Globus pallidus (tissue), 1 donor: Measurements from ENCODE around the gene COL8A1.
A peak's percentile ranks its signal among the peaks of the same experiment; 100 is the strongest.

ENCODE experiments used
- DNase-seq: peaks from one replicate; pipeline ENCODE4 v3.0.0-alpha.2; 2015; ENCODE audit warnings: low spot score

The COL8A1 gene

DNA sequence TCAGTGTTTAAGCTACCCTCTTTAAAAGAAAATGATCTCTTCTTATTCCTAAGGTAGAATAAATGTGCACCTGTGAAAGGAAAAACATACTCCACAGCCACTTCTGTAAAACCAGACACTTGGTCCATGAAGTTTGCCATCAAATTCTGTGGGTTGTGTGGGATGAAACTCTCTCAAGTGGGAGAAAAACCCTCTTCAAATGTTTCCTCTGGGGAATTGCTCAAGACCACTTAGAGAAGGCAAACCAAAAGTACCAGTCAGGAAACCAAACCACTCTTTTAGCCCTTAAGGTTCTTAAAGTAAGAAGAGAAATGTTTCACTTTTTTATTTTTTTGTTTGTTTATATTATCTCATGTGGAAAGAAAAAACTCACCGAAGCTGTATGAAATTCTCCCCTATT, 1.2 kb downstream of the COL8A1 start:
- DNase-seq, result no peak

DNA sequence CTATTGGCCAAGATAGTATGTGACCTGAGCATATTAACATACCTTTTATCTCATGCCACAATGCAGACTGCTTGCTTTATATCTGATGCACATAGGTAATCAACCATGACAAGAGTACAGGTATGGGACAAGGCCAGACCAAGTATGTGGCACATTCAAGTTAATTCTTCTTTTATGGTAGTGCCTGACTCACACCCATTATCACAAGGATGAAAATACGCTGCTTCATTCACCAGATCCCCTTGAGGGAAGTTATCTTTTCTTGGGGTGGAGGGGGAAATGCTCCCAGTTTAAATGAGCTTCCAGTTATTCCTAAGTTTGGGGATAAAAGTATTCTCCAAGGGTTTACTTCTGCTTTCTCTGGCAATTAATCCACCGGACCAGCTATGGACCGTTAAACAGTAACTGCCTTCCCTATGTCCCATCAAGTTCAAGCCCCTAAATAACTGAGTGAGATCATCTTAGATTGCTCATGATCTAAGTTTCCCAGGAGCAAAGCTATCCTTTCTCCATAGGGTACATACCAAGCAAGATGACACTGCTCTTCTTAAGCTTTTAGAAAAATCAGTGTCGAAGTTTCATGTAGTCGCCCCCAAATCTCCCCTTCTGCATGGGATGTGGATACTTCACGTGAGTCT, 1.9 kb downstream of the COL8A1 start:
- DNase-seq, result no peak

DNA sequence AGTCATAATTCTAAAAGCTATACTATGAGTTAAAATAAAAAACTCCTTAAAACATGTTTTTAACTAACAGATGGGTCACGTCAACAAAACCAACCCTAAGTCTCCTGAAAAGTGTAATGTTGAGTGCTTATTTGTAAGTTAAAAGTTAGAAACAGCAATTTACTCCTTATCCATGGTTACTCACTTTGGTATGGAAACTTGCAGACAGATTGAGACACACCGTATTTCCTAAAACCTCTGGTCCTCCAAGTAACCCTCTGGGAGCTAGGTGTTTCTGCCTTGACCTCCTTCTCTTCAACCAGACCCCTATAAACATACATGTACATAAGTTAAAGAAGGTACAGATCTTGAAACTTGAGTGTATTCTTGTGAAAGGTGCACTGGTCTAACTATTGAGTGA, 3.1 kb downstream of the COL8A1 start:
- no peak for DNase-seq

DNA sequence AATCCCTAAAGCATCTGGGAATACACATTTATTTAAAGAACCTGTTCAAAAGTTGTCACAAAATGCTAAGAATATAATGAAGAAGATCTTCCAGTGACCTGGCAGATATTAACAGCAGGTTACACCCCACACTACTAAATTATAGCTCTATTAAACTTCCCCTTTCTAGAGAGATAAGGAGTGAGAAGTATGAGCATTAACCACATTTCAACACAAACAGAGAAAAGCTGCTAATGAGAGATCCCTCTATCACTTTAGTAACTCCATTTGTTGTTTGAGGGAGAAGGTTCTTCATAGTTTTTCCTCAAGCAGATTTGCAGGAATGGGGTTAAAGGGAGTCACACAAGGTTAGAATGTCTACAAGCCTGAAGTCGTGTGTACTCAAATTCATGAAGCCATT, 3.6 kb downstream of the COL8A1 start:
- no peak for DNase-seq

DNA sequence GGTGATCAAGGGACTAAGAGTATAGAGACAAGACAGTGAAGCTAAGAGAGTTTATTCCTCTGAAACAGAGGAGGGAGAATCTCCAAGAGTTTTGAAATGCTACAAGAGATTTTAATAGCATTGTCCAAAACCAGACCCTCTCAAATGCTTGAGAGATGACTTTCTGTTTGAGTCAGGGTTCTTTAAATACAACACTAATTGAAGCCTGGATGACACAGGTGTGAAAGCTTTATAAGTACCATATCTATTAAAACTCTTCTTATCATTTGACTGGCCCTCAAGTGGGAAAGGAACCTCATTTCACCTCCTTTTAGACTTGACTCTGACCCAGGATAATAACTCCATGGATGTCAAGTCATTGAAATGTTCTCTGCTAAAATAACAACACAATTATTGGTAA, 5.6 kb downstream of the COL8A1 start:
- DNase-seq, result no peak

DNA sequence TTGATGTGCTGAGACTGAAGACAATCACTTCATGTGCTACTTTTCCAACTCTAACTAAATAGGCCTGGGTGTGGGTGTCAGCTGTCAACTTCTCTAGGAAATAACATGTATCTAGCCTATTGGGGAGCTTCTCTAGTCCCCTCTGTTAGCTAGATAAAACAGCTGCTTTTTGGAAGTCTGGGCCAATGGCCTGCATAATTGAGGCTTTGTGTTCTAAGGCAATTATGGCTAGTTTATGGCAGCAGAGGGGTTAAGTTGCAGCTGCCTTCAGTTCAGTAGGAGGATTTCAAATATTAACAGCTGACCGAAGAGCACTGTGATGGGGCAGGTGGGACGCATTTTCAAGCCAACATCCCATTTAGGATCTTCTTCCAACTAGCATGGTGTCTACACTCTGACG, 6.4 kb downstream of the COL8A1 start:
- no peak for DNase-seq

DNA sequence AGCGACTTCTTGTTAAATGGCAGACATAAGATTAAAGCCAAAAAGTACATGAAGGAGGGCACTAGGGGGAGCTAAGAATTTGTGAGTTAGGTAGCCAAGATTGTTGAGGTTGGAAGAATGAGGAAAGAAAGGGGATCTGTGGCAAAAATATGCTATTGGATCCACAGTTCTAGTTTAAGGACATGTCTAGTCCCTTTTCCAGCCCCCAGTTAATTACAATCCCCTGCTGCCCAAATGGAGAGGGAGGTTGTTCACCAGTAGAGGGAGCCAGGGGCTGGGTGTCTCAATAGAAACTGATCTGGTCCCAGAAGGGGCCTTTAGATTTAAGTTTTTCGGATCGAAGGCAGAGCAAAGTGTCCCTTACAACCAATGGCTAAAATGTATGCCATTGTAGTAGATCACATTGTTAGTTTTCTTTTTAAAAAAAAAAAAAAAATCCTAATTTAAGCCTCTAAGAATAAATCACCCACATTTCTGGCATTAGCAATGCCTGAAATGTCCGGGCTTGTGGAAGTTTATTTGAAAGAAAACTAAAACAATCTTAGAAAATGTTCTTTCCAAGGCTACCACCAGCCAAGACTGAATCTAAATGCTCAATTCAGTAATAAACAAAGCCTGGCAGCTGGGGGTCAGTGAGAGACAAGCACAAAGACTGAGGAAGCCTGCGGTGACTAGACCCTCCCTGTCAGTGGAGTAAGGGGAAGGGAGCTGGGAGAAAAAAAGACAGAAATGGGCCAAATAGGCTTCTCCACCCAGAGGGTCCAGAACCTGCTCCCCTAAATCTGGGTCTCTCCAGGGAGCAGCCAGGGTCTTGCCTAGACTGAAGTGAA, 7.1 kb downstream of the COL8A1 start:
- peak; percentile 20 for DNase-seq

DNA sequence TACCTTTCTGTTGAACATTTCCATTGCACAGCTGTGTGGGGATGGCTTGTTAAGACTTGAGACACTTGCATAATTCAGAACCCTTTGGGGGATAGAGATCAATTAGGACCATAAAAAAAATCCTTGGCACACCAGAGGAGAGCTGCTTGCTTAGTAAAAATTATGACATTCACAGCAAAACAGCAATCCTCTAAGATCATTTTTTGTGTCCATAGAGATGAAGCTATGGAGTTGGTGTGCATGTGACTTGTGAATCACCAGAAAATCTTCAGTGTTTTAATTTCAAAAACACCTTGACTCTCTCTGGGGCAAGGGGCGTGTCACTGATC, 7.7 kb downstream of the COL8A1 start:
- no peak for DNase-seq

DNA sequence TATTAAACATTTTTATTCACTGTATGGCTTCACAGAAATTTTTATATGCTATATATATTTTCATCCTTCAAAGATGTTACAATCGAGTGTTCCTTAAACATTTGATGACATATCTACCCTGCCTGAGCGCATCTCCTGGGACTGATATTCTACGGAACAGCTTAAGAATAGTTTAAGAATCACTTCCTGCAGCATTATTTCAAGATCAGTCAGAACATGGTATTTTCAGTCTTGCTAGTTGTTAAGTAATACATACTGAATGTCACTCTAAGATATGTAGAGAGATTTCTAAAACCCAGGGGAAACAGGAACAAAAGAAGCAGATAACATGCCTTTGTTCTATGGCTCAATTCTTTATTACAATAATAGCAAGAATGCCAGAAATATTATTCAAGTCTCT, 8.7 kb downstream of the COL8A1 start:
- no peak for DNase-seq

DNA sequence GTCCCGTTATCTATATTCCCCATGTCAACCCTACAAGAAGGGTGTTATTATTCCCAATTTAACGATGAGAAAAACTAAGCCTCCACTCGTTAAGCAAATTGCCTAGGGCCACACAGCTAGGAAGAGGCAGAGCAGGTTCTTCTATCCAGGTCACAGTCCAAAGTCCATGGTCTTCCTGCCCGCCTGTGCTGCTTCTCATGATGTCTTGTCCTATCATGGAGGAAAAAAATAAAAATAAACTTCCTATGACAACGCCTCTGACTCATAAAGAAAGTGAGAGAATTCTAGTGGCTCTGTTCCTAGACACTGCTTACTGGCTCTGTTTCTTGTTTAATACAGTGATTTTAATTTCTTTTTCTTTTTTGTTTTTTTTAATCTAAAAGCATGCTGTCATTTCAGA, 9.7 kb downstream of the COL8A1 start:
- DNase-seq, result no peak

DNA sequence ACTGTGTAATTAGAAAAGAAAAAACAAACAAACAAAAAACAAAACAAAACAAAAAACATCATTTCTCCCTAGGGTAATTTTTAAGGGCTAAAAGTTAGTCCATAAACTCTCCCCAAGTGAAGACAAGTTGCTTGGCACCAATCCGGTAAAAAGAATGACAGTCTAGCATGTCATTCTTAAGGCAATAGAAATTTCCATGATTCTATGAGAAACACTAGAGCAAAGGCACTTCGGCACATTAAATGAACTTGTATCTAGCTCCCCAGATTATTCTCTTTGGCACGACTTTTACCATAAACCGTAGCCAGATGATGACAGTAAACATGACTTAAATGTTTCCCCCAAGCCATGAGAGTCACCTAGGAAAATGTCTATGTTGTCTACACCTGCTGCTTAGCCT, 10.1 kb downstream of the COL8A1 start:
- no peak for DNase-seq

DNA sequence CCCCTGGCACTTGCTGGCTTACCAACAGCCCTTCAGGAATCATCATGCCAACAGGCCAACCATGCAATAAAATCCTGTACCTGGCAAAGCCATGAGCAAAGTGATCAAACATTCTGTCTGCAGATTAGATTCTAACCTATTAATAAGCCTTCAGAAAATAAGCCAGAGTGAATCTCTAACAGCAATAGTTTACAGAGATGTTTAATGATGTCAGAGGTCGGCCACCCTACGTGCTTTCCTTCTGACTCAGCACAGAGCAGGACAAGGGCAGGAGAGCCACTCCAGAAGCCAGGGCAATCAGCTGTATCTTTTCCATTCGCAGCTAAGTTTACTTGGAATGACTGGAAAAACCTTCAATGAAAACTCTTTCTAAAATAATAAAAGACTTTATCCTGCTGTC, 13.1 kb downstream of the COL8A1 start:
- no peak for DNase-seq

DNA sequence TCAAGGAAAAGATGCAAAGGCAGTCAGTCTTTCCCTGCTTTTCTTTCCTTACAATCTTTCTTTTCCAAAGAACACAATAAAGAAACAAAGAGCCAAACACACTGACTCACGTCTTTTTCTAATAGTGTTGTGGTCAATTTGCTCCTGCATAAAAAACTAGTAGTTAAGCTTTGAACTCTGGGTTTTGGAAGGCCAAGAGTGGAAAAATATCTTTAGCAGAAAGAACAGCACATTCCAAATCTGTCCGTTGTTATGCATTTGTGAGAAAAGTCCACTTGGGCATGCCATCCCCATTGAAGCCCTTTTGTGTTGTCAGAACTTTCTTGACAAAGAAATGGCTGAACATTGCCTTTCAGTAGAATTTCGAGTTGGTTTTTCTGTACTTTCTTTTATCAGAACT, 18.2 kb downstream of the COL8A1 start:
- DNase-seq, result no peak

DNA sequence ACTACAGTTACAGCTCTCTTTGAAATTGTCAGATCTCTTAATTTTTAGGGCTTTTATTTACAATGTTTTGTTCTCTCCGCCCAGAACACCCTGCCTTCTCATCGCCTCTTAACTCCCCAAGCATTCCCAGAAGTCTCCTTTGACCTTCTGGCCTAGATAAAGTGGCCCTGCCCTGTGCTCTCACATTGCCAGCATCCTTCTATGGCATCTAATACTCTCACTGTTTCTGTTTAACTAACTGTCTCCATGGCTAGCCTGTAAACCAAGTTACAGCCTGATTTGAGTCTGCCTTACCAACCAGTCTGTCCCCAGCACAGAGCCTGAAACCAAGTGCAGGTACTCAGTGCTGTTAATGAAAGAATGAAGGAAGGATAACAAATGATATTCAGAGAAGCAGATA, 19.9 kb downstream of the COL8A1 start:
- no peak for DNase-seq

DNA sequence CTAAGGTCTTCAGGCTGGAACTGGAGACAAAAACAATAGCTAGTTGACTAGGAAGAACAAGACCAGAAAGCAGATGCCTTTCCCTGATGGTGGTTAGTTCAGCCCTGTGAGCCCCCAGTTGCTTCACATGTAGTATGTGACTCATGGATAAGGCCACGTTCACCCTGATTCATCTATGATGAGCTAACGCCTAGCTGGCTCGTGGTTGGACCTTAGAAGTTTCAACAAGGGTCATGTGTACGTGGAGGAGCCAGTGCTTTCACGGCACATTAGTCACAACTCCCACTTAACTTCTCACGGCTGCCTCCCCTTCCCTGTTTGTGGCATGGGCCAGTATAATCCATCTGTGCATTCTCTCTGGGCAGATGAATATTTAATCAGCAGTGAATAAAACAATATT, 20.6 kb downstream of the COL8A1 start:
- no peak for DNase-seq

DNA sequence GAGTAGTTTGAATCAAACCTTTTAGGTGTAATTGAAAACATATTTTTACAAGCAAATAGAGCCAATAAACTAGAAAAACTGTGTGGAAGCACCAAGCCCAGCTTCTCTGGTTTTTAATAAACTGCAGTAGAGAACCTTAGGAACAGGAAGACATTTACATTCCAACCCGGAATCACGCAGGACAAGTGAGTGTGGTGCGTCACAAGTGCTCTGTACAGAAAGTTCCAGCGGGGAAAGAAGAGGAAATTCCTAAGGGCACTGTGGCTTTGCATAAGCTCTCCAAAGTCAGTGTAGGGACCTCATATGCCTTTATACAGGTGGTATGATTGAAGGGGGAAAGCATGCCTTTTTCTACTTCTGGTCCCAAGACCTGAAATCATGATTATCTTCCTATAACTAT, 21.6 kb downstream of the COL8A1 start:
- no peak for DNase-seq

DNA sequence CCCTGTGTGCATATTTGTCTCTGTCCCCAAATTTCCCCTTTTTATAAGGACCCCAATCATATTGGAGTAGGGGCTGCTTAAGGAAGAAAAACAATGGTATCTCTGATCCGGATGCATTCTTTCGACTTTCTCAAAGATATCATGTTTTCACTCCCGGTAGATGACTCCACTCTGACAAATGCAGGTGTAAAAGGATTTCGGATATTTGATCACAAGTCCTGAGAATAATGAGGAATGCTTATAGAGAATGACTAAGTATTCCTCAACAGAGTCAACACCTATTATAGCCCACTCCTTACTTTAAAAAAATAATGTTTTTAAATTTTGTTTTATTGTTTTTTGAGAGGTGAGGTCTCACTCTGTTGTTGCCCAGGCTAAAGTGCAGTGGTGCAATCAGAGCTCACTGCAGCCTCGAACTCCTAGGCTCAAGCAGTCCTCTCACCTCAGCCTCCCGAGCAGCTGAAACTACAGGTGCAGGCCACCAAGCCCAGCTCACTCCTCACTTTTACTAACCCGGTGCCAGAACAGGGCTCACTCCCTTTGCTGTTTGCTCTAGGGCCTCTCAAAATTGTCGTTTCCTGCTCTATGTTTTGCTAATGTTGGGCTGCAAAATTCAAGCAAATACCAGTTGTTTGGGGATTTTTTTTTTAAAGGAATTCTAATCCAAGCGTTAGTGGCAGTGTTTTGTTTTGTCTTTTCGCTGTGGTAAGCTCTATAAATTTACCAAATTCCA, 24.6 kb downstream of the COL8A1 start:
- no peak for DNase-seq

DNA sequence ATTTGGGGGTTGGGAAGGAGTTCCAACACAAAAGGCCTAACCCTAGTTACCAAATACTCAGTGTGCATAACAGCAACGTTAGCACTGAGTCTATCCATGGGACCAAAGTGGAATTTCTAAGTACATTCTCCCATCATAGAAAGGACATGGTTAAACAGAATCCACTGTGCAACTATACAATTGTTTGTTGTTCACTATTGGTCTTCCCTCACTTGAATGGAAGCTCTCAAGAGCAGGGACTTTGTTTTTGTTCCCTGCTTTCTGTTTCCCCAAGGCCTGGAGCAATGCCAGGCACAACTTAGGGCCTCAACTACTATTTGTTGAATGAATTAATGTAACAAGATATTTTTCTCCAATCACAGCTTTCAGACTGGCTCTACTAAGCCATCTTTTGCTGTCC, 25.6 kb downstream of the COL8A1 start:
- DNase-seq, result no peak

DNA sequence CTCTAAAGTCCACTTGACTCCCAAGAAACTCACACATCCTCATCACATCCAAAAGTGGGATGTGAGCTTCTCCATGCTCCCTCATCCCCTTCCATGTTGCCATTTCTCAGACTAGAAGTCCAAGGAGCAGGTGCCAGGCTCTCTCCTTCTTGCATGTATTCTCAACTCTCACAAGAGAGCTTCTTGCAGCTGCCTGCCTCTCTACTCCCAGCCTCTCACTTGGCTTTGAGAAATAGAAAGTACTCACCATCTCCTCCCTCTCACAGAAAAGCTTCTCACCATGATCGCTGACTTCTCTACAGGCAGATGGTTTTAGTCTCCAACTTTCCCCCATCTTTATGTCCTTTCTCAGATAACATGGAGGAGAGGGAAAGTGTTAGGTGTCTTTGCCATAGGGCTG, 26.6 kb downstream of the COL8A1 start:
- DNase-seq, result no peak

DNA sequence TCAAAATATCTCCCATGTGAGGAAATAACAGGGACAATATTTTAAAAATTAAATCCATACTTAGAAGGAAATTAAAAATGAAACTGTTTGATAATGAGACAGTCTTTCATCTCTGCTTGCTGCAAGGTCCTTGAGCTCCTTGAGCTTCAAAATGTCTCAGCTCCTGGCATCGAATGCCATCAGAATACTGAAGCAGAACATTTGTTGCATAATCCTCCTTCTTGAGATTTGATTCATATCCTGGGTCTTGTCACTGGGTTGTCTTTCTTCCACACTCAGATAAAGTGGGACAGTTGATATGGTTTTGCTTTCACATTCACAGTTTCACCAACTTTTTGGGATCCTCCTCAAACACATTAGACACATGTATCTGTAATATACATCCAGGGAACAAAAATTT, 27.8 kb downstream of the COL8A1 start:
- DNase-seq, result no peak

DNA sequence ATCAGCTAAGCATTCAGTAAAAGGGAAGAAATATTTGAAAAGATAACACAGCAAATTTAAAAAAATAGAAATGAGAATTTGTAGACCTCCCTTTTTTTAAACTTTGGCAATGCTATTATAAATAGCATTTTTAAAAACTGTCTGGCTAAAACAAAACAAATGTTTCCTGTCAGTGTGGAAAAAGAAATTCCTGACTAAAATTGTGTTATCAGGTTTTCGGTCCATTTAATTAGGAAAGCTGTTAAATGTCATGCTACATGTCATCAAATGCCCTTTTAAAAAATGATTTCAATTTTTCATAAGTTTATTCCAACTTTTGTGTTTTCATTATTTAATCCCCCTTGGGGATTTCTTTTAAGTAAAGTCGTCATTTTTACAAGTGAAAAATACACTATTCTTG, 29.6 kb downstream of the COL8A1 start:
- DNase-seq, result no peak

DNA sequence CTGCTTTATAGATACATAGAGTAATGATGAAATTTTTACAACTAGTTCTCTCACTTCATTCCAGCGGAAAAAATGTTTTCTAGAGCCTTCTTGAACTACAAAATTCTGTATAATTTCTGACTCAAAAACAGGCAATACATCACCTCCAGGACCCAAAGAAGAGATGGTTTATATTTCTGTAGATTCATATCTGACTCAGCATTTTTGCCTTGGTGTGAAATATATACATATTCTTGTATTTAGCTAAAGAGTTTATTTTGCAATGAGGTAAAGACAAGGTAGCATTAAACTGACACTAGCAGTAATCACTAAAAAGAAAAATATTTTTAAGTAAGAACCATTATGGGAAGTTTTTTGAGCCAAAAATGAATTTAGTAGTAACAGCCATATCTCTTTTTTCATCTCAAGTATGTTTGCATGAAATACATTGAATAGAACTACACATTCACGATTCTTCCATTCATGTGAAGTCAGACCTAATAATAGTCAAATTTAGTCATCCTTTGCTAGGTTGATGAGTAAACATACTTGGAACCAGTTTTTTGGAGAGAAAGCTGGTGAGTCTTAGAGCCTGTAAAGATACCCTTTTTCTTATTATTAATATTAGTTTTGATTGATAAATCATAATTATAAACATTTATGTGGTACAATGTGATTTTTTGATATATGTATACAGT, 31.6 kb downstream of the COL8A1 start:
- DNase-seq, result no peak

DNA sequence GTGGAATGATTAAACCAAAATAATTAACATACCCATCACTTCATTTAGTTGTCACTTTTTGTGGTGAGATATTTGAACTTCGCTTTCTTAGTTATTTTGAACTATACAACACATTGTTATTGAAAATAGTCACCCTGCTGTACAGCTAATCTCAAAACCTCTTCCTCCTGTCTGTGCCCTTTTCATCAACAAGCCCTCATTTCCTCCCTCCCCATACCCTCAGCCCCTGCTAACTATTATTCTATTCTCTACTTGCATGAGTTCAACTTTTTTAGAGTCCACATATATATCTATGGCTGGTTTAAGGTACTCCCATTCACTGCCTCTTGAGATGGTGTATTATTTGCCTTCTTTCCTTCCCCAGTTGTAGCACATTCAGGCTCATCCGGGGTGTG, 32.2 kb downstream of the COL8A1 start:
- no peak for DNase-seq
